H1 (cell line): ENCODE measurements around the gene HOXC11. TPM values are rescaled to one million over a fixed set of nuclear protein-coding genes. Genes with fewer than 3 reads are reported as not detected.

Source experiments
- CTCF ChIA-PET: fragments of 300-600 bp; sonication (Branson Sonifier 250); formaldehyde crosslinking; loops from one replicate; lab custom pipeline; 2021; ENCODE audit not compliant: partially characterized antibody; lab: Charles Lee
- POLR2A ChIA-PET: fragments of 300-600 bp; sonication (Branson Sonifier 250); formaldehyde crosslinking; loops from one replicate; lab custom pipeline; 2021; ENCODE audit warnings: inconsistent platforms; ENCODE audit not compliant: partially characterized antibody; lab: Charles Lee
- DNase-seq, 2 experiments: peaks; one replicate each; pipeline versions ENCODE4 v3.0.0 to v3.0.0-alpha.2; 2010 to 2022; ENCODE audit warnings: low spot score in 2 of 2, low read depth in 1 of 2, mixed read lengths in 1 of 2
- FAIRE-seq: peaks from 2 replicates; lab custom pipeline; 2011; peaks lifted over from hg19 to GRCh38; lab: Jason Lieb, UNC
- H2AFZ ChIP-seq: 2 replicates; pipeline ENCODE4 v1.8.1; 2012; ENCODE audit warnings: low read length, inconsistent platforms
- H2AK5ac ChIP-seq: 2 replicates; pipeline ENCODE4 v1.6.1; 2013; ENCODE audit warnings: low read depth, low read length
- H2BK120ac ChIP-seq: replicated peaks from 2 replicates; pipeline ENCODE3; 2013; ENCODE audit warnings: low read depth, low read length, inconsistent platforms
- H2BK12ac ChIP-seq: 2 replicates; pipeline ENCODE4 v1.6.1; 2013; ENCODE audit warnings: low read depth, low read length
- H2BK15ac ChIP-seq: 2 replicates; pipeline ENCODE4 v1.6.1; 2013; ENCODE audit warnings: low read length
- H2BK20ac ChIP-seq: 2 replicates; pipeline ENCODE4 v1.6.1; 2013; ENCODE audit warnings: low read length
- H2BK5ac ChIP-seq: 2 replicates; pipeline ENCODE4 v1.6.1; 2013; ENCODE audit warnings: low read depth, low read length
- H3K14ac ChIP-seq: 2 replicates; pipeline ENCODE4 v1.6.1; 2013; ENCODE audit warnings: inconsistent platforms; ENCODE audit not compliant: insufficient read length
- H3K18ac ChIP-seq: 2 replicates; pipeline ENCODE4 v1.6.1; 2013; ENCODE audit warnings: low read length; ENCODE audit errors: extremely low read depth
- H3K23ac ChIP-seq: 2 replicates; pipeline ENCODE4 v1.6.1; 2013; ENCODE audit warnings: inconsistent platforms; ENCODE audit not compliant: insufficient read length
- H3K23me2 ChIP-seq: 2 replicates; pipeline ENCODE4 v1.6.1; 2013; ENCODE audit warnings: low read depth, low read length
- H3K27ac ChIP-seq: 2 replicates; pipeline ENCODE4 v1.6.1; 2011; ENCODE audit warnings: low read depth, low read length, inconsistent platforms
- H3K27me3 ChIP-seq, 4 experiments: replicated peaks in 1 of 4; 1 replicate in 1 of 4; 2 replicates in 3 of 4; pipeline versions ENCODE4 v1.6.1 to v1.8.1; 2011 to 2013; ENCODE audit warnings: low read length in 3 of 4, mild to moderate bottlenecking in 3 of 4, inconsistent platforms in 2 of 4, mixed read lengths in 2 of 4, moderate library complexity in 1 of 4; ENCODE audit not compliant: control insufficient read depth in 3 of 4, insufficient read depth in 3 of 4; ENCODE audit errors: extremely low read depth in 1 of 4
- H3K36me3 ChIP-seq, 4 experiments: 2 replicates each; pipeline versions ENCODE4 v1.6.1 to v1.8.1; 2011 to 2013; ENCODE audit warnings: mild to moderate bottlenecking in 4 of 4, low read length in 3 of 4, moderate library complexity in 2 of 4, control low read depth in 1 of 4, inconsistent platforms in 1 of 4; ENCODE audit not compliant: insufficient read depth in 4 of 4, control insufficient read depth in 2 of 4
- H3K4ac ChIP-seq: replicated peaks from 2 replicates; pipeline ENCODE3; 2013; ENCODE audit warnings: low read length, low read depth, mixed read lengths, inconsistent platforms; ENCODE audit not compliant: insufficient read length
- H3K4me1 ChIP-seq, 4 experiments: replicated peaks in 1 of 4; 1 replicate in 1 of 4; 2 replicates in 3 of 4; pipeline versions ENCODE4 v1.6.1 to v1.8.1; 2011 to 2013; ENCODE audit warnings: low read length in 3 of 4, inconsistent platforms in 2 of 4, mixed read lengths in 1 of 4; ENCODE audit not compliant: insufficient read depth in 4 of 4, control insufficient read depth in 3 of 4
- H3K4me2 ChIP-seq, 2 experiments: 2 replicates each; pipeline versions ENCODE4 v1.6.1 to v1.8.1; 2011 to 2013; ENCODE audit warnings: low read depth in 2 of 2, low read length in 2 of 2, control low read depth in 1 of 2, inconsistent platforms in 1 of 2, mild to moderate bottlenecking in 1 of 2; ENCODE audit not compliant: insufficient read depth in 1 of 2
- H3K4me3 ChIP-seq, 4 experiments: fragments of 200-600, 300-600 bp in 1 of 4; sonication (generic), shearing (Covaris generic), sonication (Bioruptor Twin) in 1 of 4; 2 replicates each; pipeline versions ENCODE4 v1.5.1 to v1.8.1; 2011 to 2016; ENCODE audit warnings: low read length in 4 of 4, low read depth in 3 of 4, control low read depth in 2 of 4, inconsistent platforms in 2 of 4, mild to moderate bottlenecking in 2 of 4, mixed read lengths in 1 of 4, moderate library complexity in 1 of 4; ENCODE audit not compliant: insufficient read depth in 2 of 4; ENCODE audit errors: extremely low read depth in 1 of 4
- H3K56ac ChIP-seq: replicated peaks from 2 replicates; pipeline ENCODE3; 2013; ENCODE audit warnings: low read depth, mild to moderate bottlenecking, mixed read lengths, low read length, inconsistent platforms; ENCODE audit not compliant: insufficient read length
- H3K79me1 ChIP-seq: 2 replicates; pipeline ENCODE4 v1.6.1; 2013; ENCODE audit warnings: low read depth, low read length, control low read depth
- H3K79me2 ChIP-seq, 2 experiments: 2 replicates each; pipeline versions ENCODE4 v1.6.1 to v1.8.1; 2012 to 2013; ENCODE audit warnings: low read length in 2 of 2, mild to moderate bottlenecking in 2 of 2, inconsistent platforms in 1 of 2; ENCODE audit not compliant: insufficient read depth in 2 of 2, control insufficient read depth in 1 of 2
- H3K9ac ChIP-seq, 4 experiments: replicated peaks in 1 of 4; 1 replicate in 1 of 4; 2 replicates in 3 of 4; pipeline versions ENCODE4 v1.6.1 to v1.8.1; 2011 to 2013; ENCODE audit warnings: low read depth in 3 of 4, low read length in 3 of 4, control low read depth in 2 of 4, mild to moderate bottlenecking in 2 of 4, moderate library complexity in 2 of 4, inconsistent platforms in 1 of 4; ENCODE audit errors: extremely low read depth in 1 of 4
- H3K9me3 ChIP-seq, 2 experiments: 2 replicates each; pipeline versions ENCODE4 v1.6.1 to v1.8.1; 2012 to 2013; ENCODE audit warnings: mild to moderate bottlenecking in 2 of 2, moderate library complexity in 2 of 2, control low read depth in 1 of 2, inconsistent platforms in 1 of 2, low read depth in 1 of 2, low read length in 1 of 2, mixed read lengths in 1 of 2; ENCODE audit not compliant: insufficient read depth in 2 of 2
- H4K20me1 ChIP-seq, 2 experiments: replicated peaks in 1 of 2; 2 replicates each; pipeline versions ENCODE3 to v1.8.1; 2011 to 2013; ENCODE audit warnings: inconsistent platforms in 2 of 2, low read length in 2 of 2, mild to moderate bottlenecking in 1 of 2; ENCODE audit not compliant: insufficient read depth in 2 of 2, control insufficient read depth in 1 of 2
- H4K5ac ChIP-seq: 2 replicates; pipeline ENCODE4 v1.6.1; 2013; ENCODE audit warnings: low read length, low read depth, mixed read lengths, inconsistent platforms; ENCODE audit not compliant: insufficient read length
- H4K8ac ChIP-seq: 2 replicates; pipeline ENCODE4 v1.8.0; 2013; ENCODE audit warnings: mild to moderate bottlenecking, moderate library complexity, low read length, inconsistent platforms; ENCODE audit not compliant: insufficient read depth; ENCODE audit errors: extremely low read depth
- H4K91ac ChIP-seq: replicated peaks from 2 replicates; pipeline ENCODE3; 2013; ENCODE audit warnings: low read length, mixed read lengths, inconsistent platforms; ENCODE audit not compliant: insufficient read length
- CBX8 ChIP-seq: fragments of 300-800, 300-1000 bp; sonication (generic); IDR thresholded peaks from 2 replicates; pipeline ENCODE4 v1.7.1; 2016; ENCODE audit warnings: low read depth, low read length, borderline replicate concordance
- KDM4A ChIP-seq: IDR thresholded peaks from one replicate; pipeline ENCODE4 v1.7.1; 2012; ENCODE audit warnings: low read depth, mild to moderate bottlenecking, moderate library complexity, low read length, inconsistent platforms; ENCODE audit not compliant: severe bottlenecking
- RNF2 ChIP-seq: fragments of 200-900, 300-1000 bp; sonication (generic); IDR thresholded peaks from 2 replicates; pipeline ENCODE4 v1.7.1; 2016; ENCODE audit warnings: borderline replicate concordance, low read depth, mild to moderate bottlenecking, antibody characterized with exemption, low read length; ENCODE audit not compliant: poor library complexity, severe bottlenecking; ENCODE audit errors: missing control alignments
- SP2 ChIP-seq: IDR thresholded peaks from 2 replicates; pipeline ENCODE4 v1.6.1; 2012; ENCODE audit warnings: mild to moderate bottlenecking, low read length, inconsistent platforms
- WGBS, 2 experiments: shearing (Covaris generic) in 1 of 2; methylation state at CpG; one replicate each; pipeline versions ENCODE4 v1.1.6 to v1.1.7; 2013 to 2015; ENCODE audit warnings: low lambda C conversion rate in 2 of 2, mixed read lengths in 2 of 2, inconsistent platforms in 1 of 2, low coverage in 1 of 2, missing lambda C conversion rate in 1 of 2; ENCODE audit not compliant: insufficient replicate concordance in 2 of 2, insufficient coverage in 1 of 2, insufficient read length in 1 of 2; ENCODE audit errors: extremely low coverage in 1 of 2, missing lambda C conversion rate in 1 of 2; 5-methylcytosine and 5-hydroxymethylcytosine counted together
- polyA plus RNA-seq, 7 experiments: library from polyadenylated mRNA; depleted of rRNA in 3 of 7; stranded (reverse) in 5 of 7; unstranded in 2 of 7; fragments of >200 nt in 5 of 7; fragments of 200-250 nt in 2 of 7; gene quantifications; 1 replicate in 5 of 7; 2 replicates in 1 of 7; 4 replicates in 1 of 7; pipeline versions ENCODE4 v1.2.1 to v1.2.3, GENCODE V29; 2011 to 2013; ENCODE audit warnings: missing spikeins in 2 of 7, mixed read lengths in 2 of 7
- total RNA-seq: library from RNA; stranded (reverse); fragmentation: NEBNext Ultra II Directional; extraction: Animal tissue kit (Norgen Biotek cat#: 25700); gene quantifications from 2 replicates; pipeline ENCODE4 v1.2.1, GENCODE V29; 2021

HOXC11 gene
- total and polyA plus RNA-seq, 2 of the 8 experiments (the other 6 are each of a cell fraction or from before 2014, with no cell fraction given), result not detected

GRCh38 chr12:54020591-54021405, 47.9 kb downstream of the HOXC11 start:
- H3K79me1 ChIP-seq, result no peaks in the 10 kb centered on the region
- no peak overlapping the region for H2BK20ac ChIP-seq
- no peak overlapping the region for H3K56ac ChIP-seq
- peak overlapping the region; percentile 60; the same call in 1 of the 2 replicates for H2BK12ac ChIP-seq
- DNase-seq (no peak), FAIRE-seq (no peak)
- H3K4me1 ChIP-seq, result peaks cover 0 to 12% (median 4%) of the 10 kb centered on the region in 4 experiments; a peak in 6 of 7 replicates
- H4K91ac ChIP-seq, result no peak overlapping the region
- H3K23ac ChIP-seq, result no peak overlapping the region
- H3K14ac ChIP-seq, result no peak overlapping the region
- no peak overlapping the region for H4K8ac ChIP-seq
- no peak overlapping the region for H4K5ac ChIP-seq
- no peak overlapping the region for H3K9ac ChIP-seq
- H3K4me3 ChIP-seq, result no peak overlapping the region
- no peak overlapping the region for H3K4ac ChIP-seq
- H2AK5ac ChIP-seq, result peak overlapping the region; percentile 60
- H2BK120ac ChIP-seq, result no peak overlapping the region
- H2BK15ac ChIP-seq, result no peak overlapping the region; the same call in 1 of the 2 replicates
- no peak overlapping the region for H3K18ac ChIP-seq
- H3K36me3 ChIP-seq, result no peaks in the 10 kb centered on the region; a peak in 1 of 8 replicates
- H3K9me3 ChIP-seq, result no peaks in the 10 kb centered on the region
- H3K27ac ChIP-seq, result no peak overlapping the region
- POLR2A ChIA-PET, result interaction anchor here (0.8 to 1.5 kb wide), 2 partner anchors 21 to 36 kb away, joined by 4 read pairs; partner anchors contain the start of genes HOXC10 and HOXC9
- no peaks in the 10 kb centered on the region for H3K79me2 ChIP-seq
- TF ChIP-seq SP2 (no peak), KDM4A (no peak), CBX8 (0 out of 2 replicates have a peak, but pooled peaks have one; percentile 68), RNF2 (peak; percentile 69)
- peaks cover 95 to 100% (median 100%) of the 10 kb centered on the region in 4 experiments for H3K27me3 ChIP-seq
- CTCF ChIA-PET, result interaction anchor here (0.7 to 12.5 kb wide), 11 partner anchors 10 to 189 kb away, joined by 3 to 172 read pairs (median 4); partner anchors contain the start of genes HOXC11, HOXC5 and HOXC8
- no peak overlapping the region for H2AFZ ChIP-seq
- WGBS, 2 experiments, result 29% methylated on average over 23 of the region's 23 CpGs; no CpG with 5 or more reads in 1 of the 2 experiments
- peaks cover 10 to 31% of the 10 kb centered on the region in 2 experiments for H4K20me1 ChIP-seq
- H3K4me2 ChIP-seq, result no peak overlapping the region
- no peak overlapping the region for H2BK5ac ChIP-seq
- peaks cover 3% of the 10 kb centered on the region; the same call in 1 of the 2 replicates for H3K23me2 ChIP-seq
